Activated CD8-positive, alpha-beta memory T cell treated with anti-CD3 and anti-CD28 coated beads, Interleukin-2, amount 50 U/mL, for 4 hours (primary cell): ENCODE results near the gene ENKUR.
"Not testable (repeated sequence)": the region's sequence is repeated elsewhere in the genome, so short reads cannot be mapped to it uniquely, and the experiment has no call there.

Experiments
- DNase-seq: peaks from one replicate; pipeline ENCODE4 v3.0.0-alpha.2; 2020

Gene ENKUR

DNA sequence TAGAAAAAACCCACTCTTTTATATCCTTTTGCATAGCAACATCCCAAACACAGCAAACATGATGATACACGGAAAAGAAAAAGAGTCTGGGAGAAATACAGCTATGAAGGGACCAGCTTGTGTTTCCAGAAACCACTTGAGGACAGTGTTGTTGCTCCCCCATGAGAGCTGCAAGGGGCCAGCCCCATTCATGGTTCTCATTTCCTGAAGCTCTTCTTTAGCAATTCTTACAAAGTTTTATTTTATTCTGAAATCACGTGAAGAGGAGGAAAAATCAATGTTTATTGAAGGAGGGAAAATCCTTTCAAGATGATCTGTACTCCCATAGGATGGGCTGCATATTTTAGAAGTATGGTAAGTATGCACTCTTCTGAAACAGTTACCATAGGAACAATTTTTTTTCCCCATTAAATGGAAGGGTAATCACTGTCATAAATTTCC, 46.1 kb downstream of the ENKUR start:
- no peak for DNase-seq

DNA sequence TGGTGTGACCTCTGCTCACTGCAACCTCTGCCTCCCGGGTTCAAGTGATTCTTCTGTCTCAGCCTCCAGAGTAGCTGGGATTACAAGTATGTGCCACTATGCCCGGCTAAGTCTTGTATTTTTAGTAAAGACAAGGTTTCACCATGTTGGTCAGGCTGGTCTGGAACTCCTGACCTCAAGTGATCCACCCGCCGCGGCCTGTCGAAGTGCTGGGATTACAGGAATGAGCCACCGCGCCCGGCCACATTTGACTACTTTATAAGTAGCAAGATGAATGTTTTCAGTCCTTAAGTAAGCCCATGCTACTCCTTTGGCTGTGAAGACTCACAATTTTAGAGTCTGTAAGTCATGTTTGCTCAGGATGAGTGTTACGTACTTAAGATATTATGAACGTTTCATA, 47.0 kb downstream of the ENKUR start:
- DNase-seq, result not testable (repeated sequence)

DNA sequence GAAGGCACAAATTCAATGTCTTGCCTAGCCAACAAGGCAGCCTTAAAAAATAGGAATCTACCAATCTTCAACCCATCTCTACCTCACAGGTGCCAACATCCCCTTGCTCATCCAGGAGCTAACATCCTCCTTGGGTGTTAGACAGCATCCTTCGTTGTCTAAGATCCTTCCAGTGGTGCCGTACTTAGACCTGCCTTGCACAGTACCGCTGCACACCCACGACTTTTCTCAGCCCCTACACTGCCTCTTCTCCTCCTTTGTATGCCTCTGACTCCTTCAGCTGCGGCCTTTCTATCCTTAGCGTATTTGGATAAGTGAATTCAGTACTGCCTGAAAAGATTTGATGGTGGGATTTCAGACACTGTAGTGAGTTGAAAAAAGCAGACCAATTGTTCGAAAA, 47.6 kb downstream of the ENKUR start:
- no peak for DNase-seq

DNA sequence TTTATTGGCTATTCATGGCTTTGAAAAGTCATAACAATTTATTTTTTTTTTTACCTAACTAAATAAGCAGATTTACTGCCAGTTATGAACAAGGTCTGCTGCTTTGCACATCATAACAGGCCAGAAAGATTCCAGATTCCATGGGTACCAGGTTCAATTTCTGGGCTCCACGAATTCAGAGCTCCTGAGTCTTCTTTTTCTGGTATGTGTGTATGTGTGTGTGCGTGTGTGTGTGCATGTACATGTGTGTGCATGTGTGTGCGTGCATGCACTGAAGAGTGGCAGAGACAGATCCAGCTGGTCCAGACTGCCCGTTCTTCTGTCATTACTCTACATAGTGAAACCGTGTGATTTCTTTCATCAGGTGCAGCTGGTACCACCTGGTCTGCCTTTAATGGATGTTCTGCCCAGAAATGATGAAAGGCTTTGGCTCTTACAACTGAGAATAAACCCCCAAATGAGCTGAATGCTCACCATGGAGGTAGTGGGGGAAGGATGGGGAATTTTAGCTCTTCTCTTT, 48.9 kb downstream of the ENKUR start:
- no peak for DNase-seq

DNA sequence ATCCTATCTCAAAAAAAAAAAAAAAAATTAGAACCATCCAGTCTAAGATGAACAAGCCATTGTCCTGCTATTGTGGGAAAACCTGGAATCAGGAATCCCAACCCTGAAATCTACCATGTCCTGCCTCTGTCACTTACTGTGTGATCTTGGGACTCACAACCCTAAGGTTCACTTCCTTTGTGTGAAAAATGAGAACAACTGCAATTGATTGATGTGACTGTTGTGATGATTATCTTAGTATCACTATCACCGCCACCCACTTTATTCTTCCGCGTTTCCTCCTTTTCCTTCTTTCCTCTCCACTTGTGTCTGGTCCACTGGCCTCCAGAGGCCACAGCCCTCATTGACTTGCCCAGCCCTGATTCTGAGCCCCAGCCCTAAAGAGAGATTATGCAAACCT, 50.9 kb downstream of the ENKUR start:
- no peak for DNase-seq

DNA sequence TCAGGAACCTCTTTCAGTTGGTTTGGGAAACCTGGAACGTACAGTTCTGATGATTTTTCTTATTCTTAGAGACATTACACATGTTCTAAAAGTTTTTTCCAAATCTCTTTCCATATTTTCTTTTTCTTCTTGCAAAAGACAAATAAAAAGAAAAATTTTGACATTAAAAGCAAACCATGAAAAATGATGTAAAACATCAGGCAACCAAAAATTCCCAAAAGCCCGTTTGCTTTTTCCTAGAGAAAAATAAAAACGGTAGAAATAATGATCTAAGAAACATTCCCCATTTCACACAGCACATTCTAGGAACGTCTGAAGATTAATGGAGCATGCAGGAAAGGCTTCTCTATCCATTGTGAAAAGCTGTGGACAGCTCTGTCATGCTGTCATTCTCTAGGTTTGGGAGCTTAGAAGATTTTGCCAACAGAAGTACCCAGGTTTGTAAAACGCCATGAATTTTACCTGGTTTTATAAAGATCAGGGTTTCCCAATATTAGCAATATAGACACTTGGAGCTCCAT, 52.4 kb downstream of the ENKUR start:
- DNase-seq, result no peak

DNA sequence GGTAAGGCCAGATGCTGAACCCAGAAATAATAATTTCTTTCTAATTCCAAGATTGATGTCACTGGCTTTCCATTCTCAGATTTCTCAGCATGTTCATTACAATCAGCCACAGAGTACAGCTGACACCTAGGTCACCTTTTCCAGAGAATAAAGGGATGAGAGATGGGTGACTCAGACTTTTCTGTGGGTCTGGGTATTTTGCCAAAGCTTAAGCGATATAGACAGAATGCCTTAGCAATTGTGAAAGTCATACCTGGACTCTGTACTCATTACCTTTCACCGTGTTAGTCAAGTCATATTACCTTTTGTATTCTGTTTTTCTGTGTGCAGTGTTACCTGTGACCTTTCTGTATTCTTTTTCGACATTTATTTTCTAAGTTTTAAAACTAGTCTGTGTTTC, 53.0 kb downstream of the ENKUR start:
- no peak for DNase-seq

DNA sequence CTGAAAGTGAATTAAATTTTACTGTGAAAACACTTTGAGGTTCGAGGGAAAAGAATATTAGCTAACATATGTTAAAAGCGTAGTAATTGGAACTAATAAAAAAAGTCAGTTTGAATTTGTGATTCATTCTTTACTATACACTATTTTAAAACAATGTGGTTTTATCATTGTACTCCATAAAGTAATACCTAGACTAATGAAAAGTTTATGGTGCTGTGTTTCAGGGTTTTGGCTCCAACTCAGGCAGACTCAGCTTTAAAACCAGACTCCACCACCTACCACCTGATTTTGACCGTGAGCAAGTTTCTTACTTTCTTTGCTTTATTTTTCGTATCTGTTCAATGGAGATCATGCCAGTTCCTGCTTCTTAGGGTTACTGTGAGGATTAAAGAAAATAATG, 54.4 kb downstream of the ENKUR start:
- no peak for DNase-seq

DNA sequence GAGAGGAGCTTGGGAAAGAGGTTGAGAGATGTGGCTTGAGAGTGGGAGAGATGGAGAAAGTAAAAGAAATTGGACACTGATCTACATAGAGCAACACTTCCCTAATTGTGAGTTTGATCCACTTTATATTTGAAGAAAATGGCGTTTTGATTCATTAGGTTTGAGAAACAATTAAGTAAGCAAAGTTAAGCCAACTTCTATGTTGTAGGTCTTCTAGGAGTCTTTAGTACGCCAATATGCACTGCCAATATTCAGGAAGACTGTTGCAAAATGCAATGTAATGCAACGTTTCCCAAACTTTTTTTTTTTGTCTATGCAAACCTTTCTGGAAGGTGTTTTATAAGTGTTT, 56.6 kb downstream of the ENKUR start:
- DNase-seq, result no peak

DNA sequence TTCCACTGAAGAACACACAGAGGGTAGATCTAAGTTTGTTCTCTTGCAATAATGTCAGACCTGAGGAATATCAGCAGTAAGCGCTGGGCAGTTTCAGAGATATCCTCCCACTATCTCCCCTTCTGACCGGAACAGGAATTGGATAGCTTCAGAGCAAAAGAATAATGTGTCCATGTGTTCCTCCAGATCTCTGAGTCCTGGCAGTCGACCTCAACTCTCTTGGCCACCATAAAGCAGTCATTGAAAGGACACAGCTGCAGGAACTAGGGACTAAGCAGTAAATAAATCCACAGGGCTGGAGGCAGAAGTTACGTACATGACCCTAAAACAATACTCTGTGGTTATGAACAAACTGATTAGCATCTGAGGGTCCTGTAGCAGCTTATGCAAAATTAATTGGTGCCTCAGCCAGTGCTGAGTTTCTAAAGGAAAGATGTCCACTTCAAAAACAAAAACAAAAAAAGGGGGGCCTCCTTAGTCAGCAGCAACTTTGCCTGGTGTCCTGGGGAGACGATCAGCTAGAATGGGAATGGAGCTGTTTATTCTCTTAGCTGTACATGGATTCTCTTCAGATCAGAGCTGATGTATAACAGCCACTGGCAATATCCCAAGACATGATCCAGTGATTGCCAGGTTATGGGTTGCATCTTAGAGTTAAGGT, 57.1 kb downstream of the ENKUR start:
- DNase-seq, result no peak

DNA sequence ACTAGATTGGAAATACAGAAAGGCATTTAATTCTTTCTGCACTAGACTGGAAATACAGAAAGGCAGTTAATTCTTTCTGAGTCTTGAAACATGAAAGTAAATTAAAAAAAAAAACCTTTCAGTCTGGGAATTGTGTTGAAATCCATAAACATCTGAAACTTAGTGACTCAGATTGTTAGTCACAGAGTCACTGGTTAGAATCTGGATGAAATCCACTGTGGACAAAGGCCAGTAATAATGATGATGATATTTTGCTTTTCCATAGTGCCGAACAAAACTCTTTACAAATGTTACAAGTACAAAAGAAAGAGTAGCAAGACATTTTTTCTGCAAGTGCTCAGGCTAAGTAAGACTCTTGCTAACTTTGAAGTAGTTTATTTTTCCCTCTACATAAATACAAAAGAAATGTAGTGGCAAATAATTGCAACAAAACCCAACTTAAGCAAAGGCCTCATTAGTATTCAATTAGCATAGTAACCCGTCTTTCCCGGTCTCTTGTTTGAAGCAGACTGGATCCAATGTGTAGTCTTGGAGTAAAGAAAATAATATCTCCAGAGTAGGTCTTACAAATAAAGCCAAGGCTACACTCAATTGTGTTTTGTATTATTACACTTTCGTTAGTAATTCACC, 57.8 kb downstream of the ENKUR start:
- no peak for DNase-seq

DNA sequence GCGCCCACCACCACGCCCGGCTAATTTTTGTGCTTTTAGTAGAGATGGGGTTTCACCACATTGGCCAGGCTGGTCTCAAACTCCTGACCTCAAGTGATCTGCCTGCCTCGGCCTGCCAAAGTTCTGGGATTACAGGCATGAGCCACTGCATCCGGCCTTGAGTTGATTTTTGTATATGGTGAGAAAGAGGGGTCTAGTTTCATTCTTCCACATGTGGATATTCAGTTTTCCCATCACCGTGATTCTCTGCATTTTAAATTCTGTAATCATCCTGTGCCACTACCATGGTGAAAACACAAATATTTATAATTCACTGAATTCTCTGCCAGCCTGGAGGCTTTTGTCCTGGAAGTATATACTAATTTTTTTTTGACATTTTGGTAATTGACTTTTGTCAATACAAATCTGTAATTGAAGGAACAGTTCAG, 58.3 kb downstream of the ENKUR start:
- DNase-seq, result not testable (repeated sequence)

DNA sequence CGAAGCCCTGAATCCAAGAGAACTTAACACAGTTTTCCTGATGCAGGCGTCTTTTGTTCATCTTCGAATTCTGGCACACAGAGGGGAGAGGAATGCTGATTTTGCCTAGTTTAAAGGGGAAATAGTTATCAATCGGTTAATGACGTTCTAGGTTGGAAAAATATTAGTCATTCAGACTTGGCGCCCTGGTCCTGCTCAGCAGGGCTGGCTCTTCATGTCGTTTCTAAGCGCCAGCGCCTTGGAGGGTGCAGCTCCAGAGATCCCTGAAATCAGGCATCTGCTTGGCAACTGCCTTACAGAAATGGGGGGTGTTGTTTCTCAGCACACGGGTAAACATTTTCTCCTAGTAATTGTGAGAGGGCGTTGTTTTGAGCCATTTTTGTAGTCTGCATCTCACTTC, 62.3 kb downstream of the ENKUR start:
- no peak for DNase-seq

DNA sequence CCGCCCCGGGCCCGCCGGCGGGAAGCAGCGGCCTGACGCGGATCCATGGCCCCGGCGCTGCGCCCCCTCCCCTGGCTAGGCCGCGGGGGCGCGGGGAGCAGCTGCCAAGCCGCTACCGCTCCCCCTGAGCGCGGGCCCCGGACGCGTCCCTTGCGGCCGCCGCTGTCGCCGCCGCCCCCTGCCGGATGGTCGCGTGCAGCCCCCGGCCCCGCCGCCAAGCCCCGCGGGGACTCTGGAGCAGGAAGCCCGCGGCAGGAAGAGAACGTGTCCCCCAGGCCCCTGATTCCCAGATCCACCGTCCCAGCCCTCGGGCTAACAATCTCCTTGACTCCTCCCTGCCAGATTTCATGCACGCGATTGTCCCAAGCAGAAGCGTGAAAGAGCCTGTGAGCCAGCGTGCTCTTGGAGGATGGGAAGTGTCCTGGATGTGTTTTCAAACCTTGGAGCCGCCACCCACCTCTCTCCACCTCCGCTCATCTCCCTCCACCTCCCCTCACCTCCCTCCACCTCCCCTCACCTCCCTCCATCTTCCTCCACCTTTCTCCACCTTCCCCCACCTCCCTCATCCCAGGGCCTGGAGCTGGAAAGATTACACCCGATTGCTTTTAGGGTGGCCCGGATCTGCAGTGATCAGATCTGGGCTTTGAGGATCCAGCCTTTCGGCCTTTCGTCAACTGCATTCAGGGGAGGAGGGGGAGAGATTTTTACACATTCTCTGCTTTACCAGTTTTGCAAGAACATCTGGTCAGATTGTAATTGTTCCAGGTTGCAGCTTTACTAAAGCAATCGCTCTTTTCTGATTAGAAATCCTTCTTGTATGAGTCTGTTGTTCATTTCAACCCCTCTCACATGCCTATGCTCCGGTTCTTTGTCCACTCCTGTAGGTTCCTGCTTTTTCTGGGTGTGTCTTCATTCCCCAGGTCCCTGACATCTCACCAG, 63.0 kb downstream of the ENKUR start:
- DNase-seq, result peak; percentile 58

DNA sequence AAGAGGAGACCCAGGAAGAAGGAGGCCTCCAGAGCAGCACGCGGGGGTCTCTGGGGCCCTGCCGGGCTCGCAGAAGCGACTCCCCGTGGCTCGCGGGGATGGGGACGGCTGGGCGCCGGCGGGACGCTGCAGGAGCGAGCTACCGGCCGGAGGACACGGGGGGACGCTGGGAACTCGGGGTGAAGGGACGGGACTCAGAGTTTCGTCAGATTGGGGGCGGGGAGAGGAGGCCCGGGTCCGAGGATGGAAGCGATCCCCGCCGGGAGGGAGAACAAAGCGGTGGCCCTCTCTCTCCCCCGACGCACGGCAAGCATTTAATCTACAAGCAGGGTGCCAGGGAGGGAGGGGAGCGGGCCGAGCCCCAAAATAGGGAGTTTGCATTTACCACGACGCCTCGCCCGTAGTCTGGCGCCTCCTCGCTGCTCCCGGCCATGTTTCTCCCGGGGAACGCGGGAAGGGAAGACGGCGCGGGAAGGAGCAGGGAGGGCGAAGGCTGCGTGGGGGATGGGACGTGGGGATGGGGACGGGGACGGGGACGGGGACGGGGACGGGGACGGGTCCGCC, 63.7 kb downstream of the ENKUR start, which contains the start of gene PRTFDC1:
PRTFDC1 (minus strand) TSS at position 464 of the 564 bp plus-strand sequence; CDS start at position 433, 31 bp downstream.
- peak; percentile 23 for DNase-seq

DNA sequence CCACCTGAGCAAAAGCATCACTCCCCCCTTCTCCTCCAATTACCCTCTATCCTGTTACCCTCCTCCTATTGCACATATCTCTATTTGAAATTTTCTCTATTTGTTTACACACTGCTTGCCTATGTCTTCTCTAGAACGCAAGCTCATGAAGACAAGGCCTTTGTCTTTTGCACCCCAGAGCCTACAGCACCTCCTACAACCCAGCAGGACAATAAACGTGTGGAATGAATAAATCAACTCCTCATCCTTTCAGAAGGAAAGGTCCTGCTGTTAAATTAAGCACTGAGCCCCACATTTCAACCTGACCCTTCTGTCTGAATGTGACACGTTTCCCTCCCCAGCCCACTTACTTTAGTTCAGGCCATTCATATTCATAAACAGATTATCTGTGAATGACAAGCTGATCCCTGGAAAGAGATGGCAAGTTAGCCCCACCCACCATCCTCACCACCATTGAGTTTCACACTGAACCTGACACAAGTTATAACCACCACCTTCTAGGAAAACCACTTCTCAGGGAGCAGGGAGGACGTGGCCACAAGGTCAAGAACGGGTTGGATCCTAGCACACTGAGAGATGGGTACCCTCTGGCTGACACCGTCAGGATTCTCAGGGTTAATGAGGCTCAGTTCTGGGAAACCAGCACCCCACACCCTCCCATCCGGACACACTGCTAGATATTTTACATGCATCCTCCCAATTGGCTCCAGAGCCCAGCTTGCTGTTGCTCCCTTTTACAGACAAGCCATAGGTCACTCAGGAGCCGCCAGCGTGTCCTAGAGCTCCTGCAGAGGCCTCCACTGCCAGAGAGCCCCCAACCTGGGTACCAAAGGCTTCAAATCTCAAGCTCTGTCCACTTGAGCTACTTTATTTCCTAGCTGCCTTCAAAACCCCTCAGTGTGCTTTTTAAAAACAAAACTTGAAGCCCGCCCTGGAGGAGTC, 64.5 kb downstream of the ENKUR start:
- no peak for DNase-seq

DNA sequence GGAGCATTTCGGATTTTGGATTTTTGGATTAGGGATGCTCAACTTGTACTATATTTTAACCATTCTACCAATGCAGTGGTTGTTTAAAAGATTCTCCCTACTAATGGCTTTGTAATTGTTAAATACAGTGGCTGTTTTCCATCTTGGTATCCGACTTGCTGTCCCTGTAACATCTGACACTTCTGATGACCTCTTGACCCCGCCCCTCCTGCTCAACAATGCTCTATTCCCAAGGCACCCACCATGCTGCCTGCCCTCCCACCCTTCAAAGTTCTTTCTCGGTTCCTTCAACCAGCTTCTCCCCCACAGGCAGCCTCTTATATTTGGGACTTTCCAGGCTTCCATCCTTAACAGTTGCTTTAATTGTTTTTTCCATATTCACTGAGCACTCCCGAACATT, 65.5 kb downstream of the ENKUR start:
- no peak for DNase-seq

DNA sequence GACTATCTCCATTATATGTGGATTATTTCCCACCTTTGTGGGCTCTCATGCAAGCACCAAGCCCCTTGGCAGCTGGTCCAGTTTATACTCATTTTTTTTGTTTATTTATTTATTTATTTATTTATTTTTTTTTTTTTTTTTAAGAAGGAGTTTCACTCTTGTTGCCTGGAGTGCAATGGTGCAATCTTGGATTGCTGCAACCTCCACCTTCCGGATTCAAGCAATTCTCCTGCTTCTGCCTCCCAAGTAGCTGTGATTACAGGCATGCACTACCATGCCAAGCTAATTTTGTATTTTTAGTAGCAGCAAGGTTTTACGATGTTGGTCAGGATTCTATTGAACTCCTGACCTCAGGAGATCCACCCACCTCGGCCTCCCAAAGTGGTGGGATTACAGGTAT, 66.3 kb downstream of the ENKUR start:
- no peak for DNase-seq

DNA sequence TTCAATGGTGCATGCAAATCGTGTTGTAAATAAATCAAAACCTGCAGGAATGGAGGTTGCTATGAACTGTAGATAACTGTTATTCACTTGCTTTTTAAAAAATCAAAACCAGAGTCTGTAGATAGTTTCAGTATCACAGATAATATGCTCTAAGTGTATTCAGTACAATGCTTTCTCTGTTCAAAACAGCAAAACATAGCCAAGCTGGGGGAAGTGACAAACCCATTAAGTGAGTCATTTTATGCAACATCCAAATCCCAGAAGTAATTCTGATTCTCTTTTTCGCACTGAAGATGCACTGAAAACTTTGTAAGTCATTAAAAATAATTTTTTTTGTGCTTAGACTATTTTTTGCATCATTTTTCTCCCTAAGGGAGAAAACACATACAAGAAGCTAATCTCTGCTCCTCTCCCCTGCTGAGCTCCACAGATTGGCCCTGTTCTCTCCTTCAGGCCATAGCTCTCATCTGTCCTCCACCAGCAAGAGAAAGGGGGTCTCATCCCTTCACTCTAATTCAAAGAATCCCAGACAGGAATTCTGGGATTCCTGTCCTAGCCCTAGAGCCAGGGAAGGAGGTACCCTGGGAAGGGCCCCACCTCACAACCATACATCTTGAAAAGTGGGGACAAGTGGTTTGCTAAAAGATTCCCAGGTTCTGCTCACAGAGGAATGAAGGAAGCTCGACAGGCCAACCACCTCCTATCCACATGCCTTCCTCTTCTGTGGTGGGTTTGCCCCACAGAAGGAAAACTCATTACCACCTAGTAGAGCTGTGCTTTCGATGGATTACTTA, 68.5 kb downstream of the ENKUR start:
- DNase-seq, result no peak

DNA sequence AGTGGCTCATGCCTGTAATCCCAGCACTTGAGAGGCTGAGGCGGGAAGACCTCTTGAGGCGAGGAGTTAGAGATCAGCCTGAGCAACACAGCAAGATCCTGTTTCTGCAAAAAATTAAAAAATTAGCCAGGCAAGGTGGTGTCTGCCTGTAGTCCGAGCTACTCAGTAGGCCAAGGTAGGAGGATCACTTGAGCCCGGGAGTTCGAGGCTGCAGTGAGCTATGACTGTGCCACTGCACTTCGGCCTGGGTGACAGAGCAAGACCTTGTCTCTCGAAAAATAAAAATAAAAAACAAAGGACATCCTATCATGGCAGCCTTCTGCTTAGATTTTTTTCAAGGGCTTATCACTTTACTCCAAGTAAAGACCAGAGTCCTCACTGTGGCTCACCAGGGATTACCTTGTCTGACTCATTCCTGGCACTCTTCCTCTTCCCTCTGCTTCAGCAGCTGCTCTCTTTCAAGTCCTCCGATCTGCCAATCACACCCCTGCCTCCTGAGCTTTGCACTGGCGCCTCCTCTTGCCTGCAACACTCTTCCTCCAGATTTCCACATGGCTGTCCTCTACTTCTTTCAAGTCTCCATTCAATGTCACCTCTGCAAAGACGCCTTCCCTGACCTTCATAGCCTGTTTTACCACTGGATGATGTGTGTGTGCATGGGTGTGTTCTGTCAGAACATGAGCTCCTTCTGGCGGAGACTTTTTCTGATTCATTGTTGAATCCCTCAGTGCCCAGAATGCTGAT, 71.3 kb downstream of the ENKUR start:
- DNase-seq, result no peak
